ENCODE data around the gene ZBTB7C.

Gene ZBTB7C

GRCh38 chr18:48023334-48024008 is 385.7 kb downstream of the ZBTB7C start:
- Histone ChIP-seq H3K4me2 (ENCODE audit: low read length) (peak overlapping the region; percentile 9), H3K4me3 (ENCODE audit: low read depth, low read length) (no peak overlapping the region), H3K27me3 (ENCODE audit: control insufficient read depth, insufficient read depth, low read length) (no peaks in the 10 kb centered on the region), H3K4me1 (peaks cover 24% of the 10 kb centered on the region), H2AFZ (peak overlapping the region; percentile 79), H3K9me3 (ENCODE audit: control insufficient read depth, low read length) (no peaks in the 10 kb centered on the region), H3K27ac (peak overlapping the region; percentile 62), H3K36me3 (ENCODE audit: control insufficient read depth, insufficient read depth, low read length) (no peaks in the 10 kb centered on the region), H3K9ac (no peak overlapping the region), H3K79me2 (no peaks in the 10 kb centered on the region)
- TF ChIP-seq CTCF (IDR thresholded peaks at IDR 0.05), result peak; percentile 85

- Histone ChIP-seq H3K27me3 (ENCODE audit: control insufficient read depth, insufficient read depth, low read length) (no peaks in the 10 kb centered on the region), H3K4me3 (ENCODE audit: low read depth, low read length) (no peak overlapping the region), H3K36me3 (ENCODE audit: control insufficient read depth, insufficient read depth, low read length) (no peaks in the 10 kb centered on the region), H3K9ac (no peak overlapping the region), H3K4me2 (ENCODE audit: low read length) (no peak overlapping the region), H3K4me1 (peaks cover 20% of the 10 kb centered on the region), H2AFZ (peak overlapping the region; percentile 79), H3K79me2 (no peaks in the 10 kb centered on the region), H3K27ac (peak overlapping the region; percentile 62), H3K9me3 (ENCODE audit: control insufficient read depth, low read length) (no peaks in the 10 kb centered on the region)
- peak; percentile 54 for TF ChIP-seq CTCF (IDR thresholded peaks at IDR 0.05)
Observed at GRCh38 chr18:48022531-48023329, 386.5 kb downstream of the ZBTB7C start.

GRCh38 chr18:48022021-48022420 is 387.2 kb downstream of the ZBTB7C start:
- TF ChIP-seq CTCF (IDR thresholded peaks at IDR 0.05), result no peak
- Histone ChIP-seq H2AFZ (no peak overlapping the region), H3K36me3 (ENCODE audit: control insufficient read depth, insufficient read depth, low read length) (no peaks in the 10 kb centered on the region), H3K4me2 (ENCODE audit: low read length) (no peak overlapping the region), H3K9me3 (ENCODE audit: control insufficient read depth, low read length) (no peaks in the 10 kb centered on the region), H3K27ac (no peak overlapping the region), H3K4me3 (ENCODE audit: low read depth, low read length) (no peak overlapping the region), H3K79me2 (no peaks in the 10 kb centered on the region), H3K27me3 (ENCODE audit: control insufficient read depth, insufficient read depth, low read length) (no peaks in the 10 kb centered on the region), H3K9ac (no peak overlapping the region), H3K4me1 (peaks cover 18% of the 10 kb centered on the region)

- no peak overlapping the region for H3K9ac ChIP-seq
- no peaks in the 10 kb centered on the region for H3K27me3 ChIP-seq (ENCODE audit: control insufficient read depth, insufficient read depth, low read length)
- no peaks in the 10 kb centered on the region for H3K36me3 ChIP-seq (ENCODE audit: control insufficient read depth, insufficient read depth, low read length)
- no peak overlapping the region for H3K27ac ChIP-seq
- no peaks in the 10 kb centered on the region for H3K79me2 ChIP-seq
- H3K4me3 ChIP-seq (ENCODE audit: low read depth, low read length), result no peak overlapping the region
- no peak overlapping the region for H2AFZ ChIP-seq
- H3K4me2 ChIP-seq (ENCODE audit: low read length), result no peak overlapping the region
- no peak for TF ChIP-seq CTCF (IDR thresholded peaks at IDR 0.05)
- no peaks in the 10 kb centered on the region for H3K9me3 ChIP-seq (ENCODE audit: control insufficient read depth, low read length)
- H3K4me1 ChIP-seq, result peaks cover 18% of the 10 kb centered on the region
Observed at GRCh38 chr18:48021273-48021914, 387.8 kb downstream of the ZBTB7C start.
